SU-DHL-6 (cell line): Measurements from ENCODE around the gene ACVR1C.

ENCODE experiments used
- CTCF ChIP-seq: fragments of 200-600 bp; sonication (generic); IDR thresholded peaks from one replicate; pipeline ENCODE4 v1.5.1; 2017; ENCODE audit warnings: antibody characterized with exemption, mild to moderate bottlenecking, low read length, moderate library complexity; ENCODE audit not compliant: insufficient read depth, poor library complexity, severe bottlenecking
- EZH2phosphoT487 ChIP-seq: fragments of 200-600 bp; sonication (generic), shearing (Covaris generic); conservative IDR thresholded peaks from 2 replicates; pipeline ENCODE4 v1.6.1; 2018; ENCODE audit warnings: mild to moderate bottlenecking, antibody characterized with exemption, low read length, moderate library complexity, mixed read lengths

GRCh38 chr2:157672129-157672528 lies 43.5 kb upstream of the ACVR1C start:
- TF ChIP-seq CTCF (no peak), EZH2phosphoT487 (no peak)
